ENCODE data around the gene LRFN2. TPM values are rescaled to one million over a fixed set of nuclear protein-coding genes. Genes with fewer than 3 reads are reported as not detected.

Gene LRFN2
- total RNA-seq = not detected in 2 replicates

DNA sequence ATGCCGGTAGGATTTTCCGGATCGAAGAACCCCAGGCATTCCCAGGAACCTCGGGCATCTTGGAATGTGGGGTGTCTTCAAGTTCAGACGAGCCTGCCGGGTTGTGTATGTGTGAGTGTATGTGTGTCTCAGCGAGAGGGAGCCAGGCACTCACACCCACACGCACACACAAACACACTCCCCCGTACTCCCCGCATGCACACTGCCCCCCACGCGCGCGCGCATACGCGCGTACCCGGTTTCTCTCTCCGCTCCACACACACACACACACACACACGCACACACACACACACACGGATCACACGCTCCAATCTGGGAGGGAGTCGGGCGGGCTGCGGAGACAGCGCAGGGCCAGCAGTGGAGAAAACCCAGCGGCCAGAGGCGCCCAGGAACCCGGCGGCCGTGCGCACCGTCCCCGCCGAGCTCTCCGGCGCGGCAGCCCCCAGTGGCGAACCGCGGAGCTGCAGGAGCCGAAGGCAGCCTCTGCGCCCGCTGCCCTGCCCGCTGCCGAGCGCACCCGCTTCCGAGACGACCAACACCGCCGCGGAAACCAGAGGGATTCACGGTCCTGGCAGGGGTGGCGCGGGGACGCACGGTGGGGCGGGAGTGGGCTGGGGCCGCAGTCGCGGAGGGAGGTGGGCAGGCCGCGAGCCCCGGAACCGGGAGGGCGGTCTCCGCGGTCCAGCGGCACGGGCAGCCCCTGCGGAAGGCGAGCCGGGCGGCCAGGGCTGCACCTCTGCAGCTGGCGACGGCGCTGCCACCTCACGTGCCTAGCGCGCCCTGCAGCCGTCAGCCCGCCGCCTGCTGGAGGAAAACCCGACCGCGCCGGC lies at the start of gene LRFN2:
Gene LRFN2 (minus strand): TSS at position 125 of the 830 bp plus-strand sequence.
- peak; percentile 81 for DNase-seq

DNA sequence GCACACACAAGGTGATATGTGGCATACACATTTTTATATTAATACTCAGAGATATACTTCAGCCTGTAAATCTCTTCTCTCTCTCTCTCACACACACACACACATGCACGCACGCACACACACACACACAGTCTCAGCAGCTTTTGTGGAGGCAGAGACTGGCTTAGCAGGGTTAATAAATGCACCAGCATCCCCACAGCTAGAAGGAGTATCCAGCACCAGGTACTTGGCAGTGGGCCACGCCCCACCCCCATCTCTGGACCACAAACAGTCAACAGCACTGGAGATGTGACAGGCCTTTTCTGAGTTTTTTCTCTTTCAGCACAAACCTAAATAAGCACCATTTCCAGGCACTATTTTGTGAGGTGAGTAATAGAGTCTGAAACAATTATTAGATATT lies 47.3 kb upstream of the LRFN2 start:
- DNase-seq = no peak

DNA sequence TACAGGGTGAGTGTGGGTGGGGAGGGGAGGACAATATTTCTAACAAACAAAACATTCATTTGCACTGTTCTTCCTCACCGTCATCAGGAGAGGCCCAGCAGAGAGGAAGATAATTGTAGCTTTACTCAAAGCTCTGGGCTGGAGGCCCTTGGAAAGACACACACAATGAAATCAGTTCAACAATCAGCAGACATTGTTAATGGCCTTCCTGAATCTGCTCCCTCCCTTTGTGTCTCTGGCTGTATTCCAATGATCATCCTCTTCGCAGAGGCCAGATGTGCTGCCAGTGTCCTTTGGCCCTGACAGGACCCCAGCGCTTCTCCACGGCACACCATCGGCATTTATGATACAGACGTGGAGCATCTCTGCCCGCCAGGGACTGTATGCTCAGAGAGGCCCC lies 44.6 kb upstream of the LRFN2 start:
- DNase-seq = no peak

DNA sequence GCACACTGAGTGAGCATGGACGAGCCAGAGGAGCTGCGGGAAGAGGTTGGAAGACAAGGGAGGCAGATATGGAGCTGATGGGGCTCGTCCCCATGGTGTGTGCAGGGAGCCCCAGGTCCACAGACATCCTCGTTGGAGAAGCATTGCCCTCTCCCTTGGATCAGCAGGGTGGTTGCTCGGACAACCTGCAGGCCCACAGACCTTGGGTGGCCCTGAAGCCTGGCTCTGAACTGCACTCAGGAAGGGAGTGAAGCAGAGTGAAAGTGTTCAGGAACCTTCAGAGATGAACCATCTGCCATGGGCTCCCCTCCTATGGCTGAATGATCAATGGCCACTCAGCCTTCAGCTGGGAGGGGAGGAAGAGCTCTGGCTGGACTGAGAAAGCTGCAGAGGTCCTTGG lies 43.3 kb upstream of the LRFN2 start:
- no peak for DNase-seq

DNA sequence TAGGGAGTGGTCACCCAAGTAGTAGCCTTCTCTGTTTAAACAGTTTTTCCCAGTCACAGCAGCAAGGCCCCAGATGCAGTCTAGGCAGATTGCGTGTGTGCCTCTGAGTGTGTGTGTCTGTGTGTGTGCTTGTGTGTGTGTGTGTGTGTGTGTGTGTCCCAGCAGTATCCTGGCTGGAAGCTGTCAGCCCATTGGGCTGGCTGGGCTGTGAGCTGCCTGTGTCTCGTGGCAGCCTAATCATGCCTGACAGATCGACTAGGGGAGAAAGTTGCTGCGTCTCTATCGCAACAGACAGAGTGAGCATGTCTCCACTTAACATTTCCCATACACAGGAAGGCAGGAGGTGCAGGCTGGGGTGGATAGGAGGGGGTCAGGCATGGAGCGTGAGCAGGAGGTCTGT lies 42.9 kb upstream of the LRFN2 start:
- DNase-seq = no peak

DNA sequence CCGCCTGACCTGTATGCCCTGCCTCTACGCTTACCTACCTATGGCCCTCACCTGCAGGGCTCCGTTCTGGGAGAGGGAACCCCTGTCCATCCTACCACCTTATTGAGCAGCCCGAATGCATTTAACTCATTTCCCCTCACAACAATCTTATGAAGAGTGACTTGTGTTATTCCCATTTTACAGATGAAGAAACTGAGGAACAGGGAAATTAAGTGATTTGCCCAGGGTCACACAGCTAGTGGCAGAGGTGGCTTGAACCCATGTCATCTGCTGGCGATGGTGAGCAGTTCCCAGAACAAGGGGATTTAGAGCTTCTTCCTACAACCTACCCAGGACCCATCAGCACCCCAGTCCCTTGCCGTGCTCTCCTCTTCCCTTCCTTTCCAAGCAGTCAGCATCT lies 42.3 kb upstream of the LRFN2 start:
- no peak for DNase-seq

DNA sequence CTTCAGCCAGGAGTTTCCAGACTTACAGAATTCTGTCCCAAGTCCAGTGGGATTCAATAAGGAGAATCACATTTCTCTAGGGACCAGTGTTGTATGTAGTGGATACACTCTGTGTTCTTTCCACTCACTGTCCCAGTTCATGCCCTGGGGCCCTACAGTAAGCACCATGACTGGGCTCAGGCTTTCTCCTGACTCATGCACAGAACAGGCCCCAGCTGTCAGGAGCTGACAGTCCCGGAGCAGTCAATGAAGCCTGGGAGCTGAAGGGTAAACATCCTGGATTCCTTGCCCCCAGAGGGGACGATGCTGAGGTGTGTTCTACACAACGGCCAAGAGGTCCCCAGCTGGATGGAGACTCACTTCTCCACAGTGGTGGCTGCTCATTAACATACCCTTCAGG lies 40.2 kb upstream of the LRFN2 start:
- no peak for DNase-seq

GRCh38 chr6:40626886-40627285 lies 39.7 kb upstream of the LRFN2 start:
- no peak for DNase-seq

- no peak for DNase-seq
These were observed 36.8 kb upstream of the LRFN2 start for GRCh38 chr6:40623932-40624331.

DNA sequence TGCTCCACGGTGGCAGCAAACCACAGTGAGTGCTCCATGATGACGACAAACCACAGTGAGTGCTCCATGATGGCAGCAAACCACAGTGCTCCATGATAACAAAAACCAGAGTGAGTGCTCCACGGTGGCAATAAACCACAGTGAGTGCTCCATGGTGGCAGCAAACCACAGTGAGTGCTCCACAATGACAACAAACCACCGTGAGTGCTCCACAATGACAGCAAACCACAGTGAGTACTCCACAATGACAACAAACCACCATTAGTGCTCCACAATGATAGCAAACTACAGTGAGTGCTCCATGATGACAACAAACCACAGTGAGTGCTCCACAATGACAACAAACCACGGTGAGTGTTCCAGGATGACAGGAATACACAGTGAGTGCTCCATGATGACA lies 36.0 kb upstream of the LRFN2 start:
- no peak for DNase-seq

DNA sequence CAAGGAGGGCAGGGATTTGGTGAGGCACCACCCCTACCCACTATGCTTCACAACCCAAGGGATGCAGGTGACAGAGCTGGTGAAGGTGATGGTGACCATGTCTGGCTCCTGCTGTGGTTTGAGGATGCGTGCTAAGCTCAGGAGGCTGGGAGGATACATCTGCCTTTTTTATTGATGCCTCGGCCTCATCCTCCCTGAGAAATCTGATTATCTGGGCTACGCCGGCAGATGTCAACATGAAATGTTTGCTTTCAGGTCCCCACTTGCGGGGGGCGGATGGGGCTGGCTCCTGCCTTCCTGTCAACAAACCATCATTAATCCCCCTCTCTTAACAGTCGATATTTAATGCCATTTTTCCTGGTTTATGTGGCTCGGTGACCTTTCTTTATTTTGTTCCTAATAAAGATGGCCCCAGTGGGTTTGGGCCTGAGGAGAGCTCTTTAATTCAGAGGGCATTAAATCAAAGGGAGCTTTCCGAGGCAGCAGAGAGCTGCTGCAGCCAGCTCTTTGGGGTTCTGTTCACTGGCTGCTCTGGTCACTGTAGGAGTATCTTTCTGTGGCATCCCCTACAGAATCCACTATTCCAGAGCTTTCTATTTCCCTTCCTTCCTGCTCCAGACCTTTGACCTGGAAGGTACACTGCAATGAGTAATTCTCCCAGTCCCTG lies 33.5 kb upstream of the LRFN2 start:
- DNase-seq = no peak

DNA sequence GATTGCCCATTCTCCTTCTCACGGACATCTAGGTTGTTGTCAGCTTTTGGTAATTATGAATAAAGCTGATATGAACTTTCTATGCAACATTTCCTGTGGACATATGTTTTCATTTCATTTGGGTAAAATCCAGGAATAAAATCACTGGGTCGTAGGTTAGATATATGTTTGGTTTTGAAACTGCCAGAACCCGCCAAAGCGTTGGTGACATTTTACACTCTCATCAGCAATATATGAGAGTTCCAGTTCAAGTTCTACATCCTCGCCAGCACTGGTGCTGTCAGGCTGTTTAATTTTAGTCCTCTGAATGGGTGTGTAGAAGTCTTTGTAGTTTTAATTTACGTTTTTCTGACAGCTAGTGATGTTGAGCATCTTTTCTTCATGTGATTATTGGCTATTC lies 27.5 kb upstream of the LRFN2 start:
- no peak for DNase-seq

- no peak for DNase-seq
These were observed 24.7 kb upstream of the LRFN2 start for GRCh38 chr6:40611912-40612311.

- no peak for DNase-seq
These were observed 24.3 kb upstream of the LRFN2 start for GRCh38 chr6:40611434-40611833.

DNA sequence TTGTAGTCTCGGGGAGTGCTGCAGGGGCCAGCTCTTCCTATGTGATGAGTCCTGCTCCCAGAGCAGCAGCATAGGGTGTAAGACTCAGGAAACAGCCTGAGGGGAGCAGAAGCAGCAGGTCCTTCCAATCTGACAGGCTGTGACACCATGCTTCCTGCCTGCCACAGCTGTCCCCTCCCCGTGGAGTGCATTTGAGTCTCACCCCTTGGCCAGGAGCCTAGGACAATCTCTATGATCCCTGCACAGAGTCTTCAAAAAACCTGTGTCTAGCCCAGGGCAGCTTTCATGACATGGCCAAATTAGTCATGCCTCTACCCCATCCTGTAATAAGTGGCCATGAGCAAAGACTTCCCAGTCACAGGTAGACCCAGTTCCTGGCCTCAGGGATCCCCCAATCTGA lies 23.1 kb upstream of the LRFN2 start:
- DNase-seq = no peak

- no peak for DNase-seq
These were observed 19.8 kb upstream of the LRFN2 start for GRCh38 chr6:40606981-40607380.

- no peak for DNase-seq
These were observed 19.4 kb upstream of the LRFN2 start for GRCh38 chr6:40606526-40606925.

GRCh38 chr6:40604082-40604481 lies 16.9 kb upstream of the LRFN2 start:
- DNase-seq = no peak

DNA sequence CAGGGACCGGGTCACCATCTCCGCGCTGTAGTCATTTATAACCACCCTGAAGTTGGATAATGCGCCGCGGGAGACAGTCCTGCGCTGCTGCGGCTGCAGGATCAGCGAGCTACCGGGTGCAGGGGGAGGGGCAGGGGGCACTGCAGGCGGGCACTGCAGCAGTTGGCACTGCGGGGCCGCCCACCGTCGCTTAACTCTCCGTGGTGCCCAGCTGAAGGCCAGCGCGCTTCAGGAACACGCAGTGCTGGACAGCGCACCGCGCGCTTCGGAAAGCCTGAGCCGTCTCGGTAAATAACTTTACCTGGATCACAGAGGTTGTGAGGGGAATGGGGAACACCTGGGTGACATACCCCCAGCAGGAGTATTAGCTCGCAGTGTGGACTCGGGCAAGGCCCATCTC lies 12.4 kb upstream of the LRFN2 start:
- peak; percentile 38 for DNase-seq

GRCh38 chr6:40598516-40598915 lies 11.4 kb upstream of the LRFN2 start:
- DNase-seq = no peak

- DNase-seq = no peak
These were observed 10.1 kb upstream of the LRFN2 start for GRCh38 chr6:40597301-40597700.

GRCh38 chr6:40588480-40588879 lies 1.3 kb upstream of the LRFN2 start:
- DNase-seq = no peak

GRCh38 chr6:40588070-40588384 lies 863 bp upstream of the LRFN2 start:
- no peak for DNase-seq

GRCh38 chr6:40586369-40587201 lies 579 bp downstream of the LRFN2 start:
- DNase-seq = peak; percentile 17

All from dermis blood vessel endothelial cell (primary cell).